Neuronal stem cell (in vitro differentiated cells): Measurements from ENCODE around the gene CDC45.

ENCODE experiments used
- DNase-seq: peaks from one replicate; pipeline ENCODE4 v3.0.0-alpha.2; 2013; ENCODE audit warnings: low spot score
- H2AFZ ChIP-seq: one replicate; pipeline ENCODE4 v1.6.1; 2013; ENCODE audit warnings: mild to moderate bottlenecking, low read length, inconsistent platforms
- H2AK5ac ChIP-seq: 2 replicates; pipeline ENCODE4 v1.6.1; 2013; ENCODE audit warnings: low read depth, mild to moderate bottlenecking, inconsistent platforms, low read length, moderate library complexity, mixed read lengths
- H2BK120ac ChIP-seq: 2 replicates; pipeline ENCODE4 v1.6.1; 2013; ENCODE audit warnings: low read depth, mild to moderate bottlenecking, inconsistent platforms, low read length, moderate library complexity, mixed read lengths
- H2BK12ac ChIP-seq: one replicate; pipeline ENCODE4 v1.6.1; 2013; ENCODE audit warnings: low read length, inconsistent platforms
- H2BK15ac ChIP-seq: 2 replicates; pipeline ENCODE4 v1.6.1; 2013; ENCODE audit warnings: mild to moderate bottlenecking, low read length, inconsistent platforms, mixed read lengths
- H2BK5ac ChIP-seq: one replicate; pipeline ENCODE4 v1.6.1; 2013; ENCODE audit warnings: inconsistent platforms, mild to moderate bottlenecking, low read length, moderate library complexity
- H3K14ac ChIP-seq: one replicate; pipeline ENCODE4 v1.6.1; 2013; ENCODE audit warnings: low read length, inconsistent platforms
- H3K18ac ChIP-seq: 2 replicates; pipeline ENCODE4 v1.6.1; 2013; ENCODE audit warnings: low read length, inconsistent platforms
- H3K23ac ChIP-seq: 2 replicates; pipeline ENCODE4 v1.6.1; 2013; ENCODE audit warnings: low read depth, mild to moderate bottlenecking, mixed read lengths, low read length, inconsistent platforms; ENCODE audit not compliant: poor library complexity
- H3K27ac ChIP-seq: replicated peaks from 3 replicates; pipeline ENCODE4 v1.5.1; 2013; ENCODE audit warnings: low read length, inconsistent platforms
- H3K27me3 ChIP-seq, 3 experiments: 2 replicates each; pipeline ENCODE4 v1.6.1; 2013; ENCODE audit warnings: low read length in 3 of 3, mild to moderate bottlenecking in 2 of 3, inconsistent platforms in 1 of 3, low read depth in 1 of 3, mixed read lengths in 1 of 3, moderate library complexity in 1 of 3; ENCODE audit not compliant: control insufficient read depth in 3 of 3, insufficient read depth in 3 of 3
- H3K36me3 ChIP-seq, 2 donors: replicated peaks in 1 of 2; 2 replicates each; pipeline ENCODE4 v1.6.1; 2013; ENCODE audit warnings: low read length in 2 of 2; ENCODE audit not compliant: control insufficient read depth in 2 of 2, insufficient read depth in 2 of 2
- H3K4ac ChIP-seq: 2 replicates; pipeline ENCODE4 v1.6.1; 2013; ENCODE audit warnings: inconsistent platforms, mild to moderate bottlenecking, low read length, moderate library complexity
- H3K4me1 ChIP-seq, 2 donors: 1 replicate in 1 of 2; 2 replicates in 1 of 2; pipeline ENCODE4 v1.6.1; 2013; ENCODE audit warnings: low read length in 2 of 2, low read depth in 1 of 2; ENCODE audit not compliant: control insufficient read depth in 2 of 2, insufficient read depth in 1 of 2
- H3K4me2 ChIP-seq: one replicate; pipeline ENCODE4 v1.6.1; 2013; ENCODE audit warnings: mild to moderate bottlenecking, low read length, inconsistent platforms; ENCODE audit not compliant: insufficient read depth, poor library complexity, severe bottlenecking
- H3K4me3 ChIP-seq, 2 donors: 2 replicates each; pipeline ENCODE4 v1.5.1; 2013; ENCODE audit warnings: low read length in 2 of 2, mild to moderate bottlenecking in 2 of 2, inconsistent platforms in 1 of 2, moderate library complexity in 1 of 2
- H3K79me1 ChIP-seq: one replicate; pipeline ENCODE4 v1.6.1; 2013; ENCODE audit warnings: low read depth, mild to moderate bottlenecking, inconsistent platforms, low read length, moderate library complexity
- H3K9ac ChIP-seq: one replicate; pipeline ENCODE4 v1.6.1; 2013; ENCODE audit warnings: mild to moderate bottlenecking, low read depth, low read length, inconsistent platforms; ENCODE audit not compliant: poor library complexity
- H3K9me3 ChIP-seq, 2 donors: replicated peaks in 1 of 2; 2 replicates each; pipeline versions ENCODE3 to v1.6.1; 2013; ENCODE audit warnings: low read length in 2 of 2, mild to moderate bottlenecking in 2 of 2, inconsistent platforms in 1 of 2, low read depth in 1 of 2, mixed read lengths in 1 of 2, moderate library complexity in 1 of 2; ENCODE audit not compliant: control insufficient read depth in 2 of 2, insufficient read depth in 1 of 2
- H4K8ac ChIP-seq: one replicate; pipeline ENCODE4 v1.6.1; 2013; ENCODE audit warnings: low read depth, mild to moderate bottlenecking, inconsistent platforms, low read length, moderate library complexity
- H4K91ac ChIP-seq: one replicate; pipeline ENCODE4 v1.6.1; 2013; ENCODE audit warnings: low read length, low read depth, mild to moderate bottlenecking, inconsistent platforms; ENCODE audit not compliant: poor library complexity
- WGBS, 2 donors: extraction: QIAGEN DNeasy Blood & Tissue Kit; methylation state at CpG; one replicate each; pipeline ENCODE4 v1.1.7; 2013; ENCODE audit warnings: missing lambda C conversion rate in 2 of 2, mixed read lengths in 1 of 2; ENCODE audit not compliant: insufficient read length in 2 of 2, insufficient replicate concordance in 1 of 2; ENCODE audit errors: extremely low coverage in 2 of 2; 5-methylcytosine and 5-hydroxymethylcytosine counted together

Gene CDC45

DNA sequence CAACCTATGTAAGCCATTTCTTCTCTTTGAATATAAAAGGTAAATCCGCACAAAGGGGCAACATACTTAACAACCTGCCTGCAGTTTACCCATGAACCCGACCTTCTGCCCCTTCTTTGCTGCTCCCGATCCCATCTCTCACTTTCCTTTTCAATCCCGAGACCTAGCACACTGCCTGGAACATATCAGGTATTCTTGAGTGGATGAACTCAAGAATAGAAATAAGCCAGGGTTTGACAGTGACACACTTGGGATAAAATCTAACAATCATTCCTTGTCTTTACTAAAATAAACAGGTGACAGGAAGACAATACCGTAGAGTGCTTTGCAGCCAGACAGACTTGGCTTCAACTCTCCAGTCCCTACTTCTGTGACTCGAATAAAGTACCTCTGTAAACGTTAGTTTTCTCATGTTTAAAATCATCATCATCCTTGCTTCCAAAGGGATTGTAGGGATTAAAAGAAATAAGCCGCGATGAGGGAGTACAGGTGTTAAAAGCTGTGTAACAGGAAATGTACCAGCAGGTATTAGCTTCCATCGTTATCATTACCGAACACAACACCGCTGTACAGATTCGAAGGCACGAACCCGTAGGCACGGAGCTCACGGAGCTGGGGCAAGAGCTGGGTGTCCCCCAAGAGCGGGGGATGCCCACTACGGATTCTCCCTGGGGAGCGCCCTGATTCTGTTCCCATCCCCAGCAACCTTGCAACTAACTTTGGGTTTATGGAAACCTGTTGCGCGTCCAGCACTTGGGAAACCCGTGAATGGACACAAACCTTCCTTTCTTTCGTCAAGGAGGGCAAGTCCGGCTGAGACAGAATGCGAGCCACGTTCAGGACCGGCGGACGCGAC lies 1.4 kb upstream of the CDC45 start:
- DNase-seq = no peak
- no peak overlapping the region for H4K8ac ChIP-seq
- no peak overlapping the region for H2BK120ac ChIP-seq
- no peaks in the 10 kb centered on the region for H3K27me3 ChIP-seq
- peak overlapping the region; percentile 63 for H3K4me2 ChIP-seq
- H2AFZ ChIP-seq = peak overlapping the region; percentile 87
- H4K91ac ChIP-seq = no peak overlapping the region
- peaks cover 8 to 46% of the 10 kb centered on the region in 2 donors for H3K36me3 ChIP-seq
- peak overlapping the region; percentile 35 for H3K27ac ChIP-seq
- H3K4ac ChIP-seq = no peak overlapping the region
- H3K4me3 ChIP-seq = peak overlapping the region; percentile 95 to 100
- H2BK5ac ChIP-seq = no peak overlapping the region
- WGBS, 2 donors = no CpG with 5 or more reads among the region's 31 CpGs
- H3K23ac ChIP-seq = peak overlapping the region; percentile 70
- H2BK15ac ChIP-seq = no peak overlapping the region
- no peaks in the 10 kb centered on the region for H3K9me3 ChIP-seq
- H2AK5ac ChIP-seq = no peak overlapping the region
- peak overlapping the region; percentile 64 for H3K14ac ChIP-seq
- H3K9ac ChIP-seq = peak overlapping the region; percentile 91
- peaks cover 7 to 8% of the 10 kb centered on the region in 2 donors for H3K4me1 ChIP-seq
- no peak overlapping the region for H3K18ac ChIP-seq
- H3K79me1 ChIP-seq = peaks cover 4% of the 10 kb centered on the region
- no peak overlapping the region for H2BK12ac ChIP-seq

DNA sequence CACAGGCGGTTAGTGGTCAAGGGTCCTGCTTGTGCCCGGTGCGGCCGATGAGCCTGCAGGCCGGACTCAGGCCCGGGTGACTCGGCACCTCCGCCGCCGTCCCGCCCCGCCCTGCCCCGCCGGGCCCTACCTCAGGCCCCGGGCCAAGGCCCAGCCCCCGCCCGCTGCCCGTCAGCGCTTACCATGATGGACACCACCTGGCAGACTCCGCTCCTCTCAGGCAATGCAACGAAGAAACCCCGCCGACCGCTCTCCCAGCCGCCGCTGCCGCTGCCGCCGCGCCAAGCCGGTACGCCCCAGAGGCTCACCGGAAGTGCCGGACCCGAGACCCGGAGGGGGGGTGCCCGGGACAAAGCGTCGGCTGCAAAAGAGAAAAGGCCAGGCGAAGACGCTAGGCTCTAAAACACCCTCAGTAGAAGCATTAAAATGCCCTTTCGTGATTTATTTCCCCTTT lies 792 bp upstream of the CDC45 start, which contains the start of gene UFD1:
Gene UFD1, minus strand, starts transcription at position 293 of the 454 bp plus-strand sequence. Its CDS starts 108 bp downstream, at position 185.
- Histone ChIP-seq H3K27me3 (no peaks in the 10 kb centered on the region), H3K23ac (peak within 1 kb of the TSS; percentile 86), H2BK15ac (no peak within 1 kb of the TSS), H3K27ac (peak within 1 kb of the TSS; percentile 65), H3K14ac (peak within 1 kb of the TSS; percentile 64), H3K4me3 (peak within 1 kb of the TSS; percentile 95 to 100), H3K18ac (peak within 1 kb of the TSS; percentile 55), H3K9ac (peak within 1 kb of the TSS; percentile 93), H2AFZ (peak within 1 kb of the TSS; percentile 91), H2BK12ac (no peak within 1 kb of the TSS), H3K4me2 (peak within 1 kb of the TSS; percentile 70), H3K36me3 (peaks cover 3 to 46% of the 10 kb centered on the region in 2 donors), H3K79me1 (peaks cover 4% of the 10 kb centered on the region), H4K91ac (no peak within 1 kb of the TSS), H2BK5ac (no peak within 1 kb of the TSS), H4K8ac (no peak within 1 kb of the TSS), H3K9me3 (no peaks in the 10 kb centered on the region), H2BK120ac (no peak within 1 kb of the TSS), H2AK5ac (no peak within 1 kb of the TSS), H3K4ac (no peak within 1 kb of the TSS), H3K4me1 (peaks cover 7 to 8% of the 10 kb centered on the region in 2 donors)
- DNase-seq = peak; percentile 81
- WGBS, 2 donors = no CpG with 5 or more reads among the region's 42 CpGs

DNA sequence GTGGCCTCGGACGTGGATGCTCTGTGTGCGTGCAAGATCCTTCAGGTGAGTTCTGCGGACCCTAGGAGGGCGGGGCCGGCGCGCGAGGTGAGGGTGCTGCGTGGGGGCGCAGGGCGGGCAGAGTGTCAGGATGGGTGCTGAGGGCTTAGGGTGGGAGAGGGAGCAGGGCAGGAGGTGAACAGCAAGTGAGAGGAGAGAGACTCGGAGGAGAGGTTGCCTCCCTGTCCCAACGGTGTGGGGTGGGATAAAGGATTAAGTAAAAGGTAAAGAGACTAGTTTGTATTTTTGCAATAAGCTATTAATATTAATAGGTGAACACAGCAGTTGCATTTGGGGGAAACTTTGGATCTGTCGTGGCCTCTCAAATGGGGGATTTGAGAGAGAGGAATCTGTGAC lies 451 bp downstream of the CDC45 start:
- H4K91ac ChIP-seq = no peak overlapping the region
- WGBS, 2 donors = no CpG with 5 or more reads among the region's 15 CpGs
- DNase-seq = no peak
- peaks cover 4% of the 10 kb centered on the region for H3K79me1 ChIP-seq
- no peak overlapping the region for H3K4ac ChIP-seq
- no peaks in the 10 kb centered on the region for H3K9me3 ChIP-seq
- H3K4me1 ChIP-seq = peaks cover 7 to 8% of the 10 kb centered on the region in 2 donors
- H2BK120ac ChIP-seq = no peak overlapping the region
- H3K14ac ChIP-seq = peak overlapping the region; percentile 25
- H2BK15ac ChIP-seq = no peak overlapping the region
- H3K9ac ChIP-seq = peak overlapping the region; percentile 93
- H3K23ac ChIP-seq = peak overlapping the region; percentile 86
- H2BK5ac ChIP-seq = no peak overlapping the region
- H3K27ac ChIP-seq = no peak overlapping the region
- H4K8ac ChIP-seq = no peak overlapping the region
- H3K4me2 ChIP-seq = peak overlapping the region; percentile 70
- H3K27me3 ChIP-seq = no peaks in the 10 kb centered on the region
- no peak overlapping the region for H2BK12ac ChIP-seq
- no peak overlapping the region for H2AK5ac ChIP-seq
- H3K18ac ChIP-seq = no peak overlapping the region
- peak overlapping the region; percentile 91 for H2AFZ ChIP-seq
- peak overlapping the region; percentile 95 for H3K4me3 ChIP-seq
- H3K36me3 ChIP-seq = peaks cover 10 to 48% of the 10 kb centered on the region in 2 donors

DNA sequence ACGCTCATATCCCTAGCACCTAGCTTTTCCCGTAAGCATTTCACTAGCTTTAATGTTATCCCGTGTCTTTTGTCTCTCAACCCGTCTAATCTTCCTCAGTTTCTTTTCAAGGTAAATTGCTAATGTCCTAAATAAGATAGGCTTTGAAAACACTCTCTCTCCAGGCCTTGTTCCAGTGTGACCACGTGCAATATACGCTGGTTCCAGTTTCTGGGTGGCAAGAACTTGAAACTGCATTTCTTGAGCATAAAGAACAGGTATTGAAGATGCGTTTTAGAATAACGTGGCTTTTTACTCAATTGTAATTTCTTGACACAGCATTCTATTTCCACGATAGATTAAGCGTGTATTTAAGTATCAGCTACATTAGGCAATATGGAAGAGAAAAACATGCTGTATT lies 1.1 kb downstream of the CDC45 start:
- Histone ChIP-seq H2AFZ (no peak overlapping the region), H3K36me3 (peaks cover 12 to 48% of the 10 kb centered on the region in 2 donors), H3K4ac (no peak overlapping the region), H3K79me1 (peaks cover 4% of the 10 kb centered on the region), H3K9ac (no peak overlapping the region), H4K8ac (no peak overlapping the region), H2BK5ac (no peak overlapping the region), H2AK5ac (no peak overlapping the region), H3K27ac (no peak overlapping the region), H3K4me3 (peak overlapping the region in 1 of 2 donors; percentile 95), H4K91ac (no peak overlapping the region), H3K23ac (no peak overlapping the region), H3K4me1 (peaks cover 7 to 8% of the 10 kb centered on the region in 2 donors), H3K27me3 (no peaks in the 10 kb centered on the region), H2BK120ac (no peak overlapping the region), H2BK15ac (no peak overlapping the region), H3K4me2 (peak overlapping the region; percentile 27), H3K9me3 (no peaks in the 10 kb centered on the region), H3K18ac (no peak overlapping the region), H3K14ac (no peak overlapping the region), H2BK12ac (no peak overlapping the region)
- no CpG with 5 or more reads among the region's 10 CpGs for WGBS, 2 donors
- DNase-seq = no peak
